GM10248 (cell line): ENCODE results near the gene SLC24A2.

Experiments
- CTCF ChIA-PET: fragments of 300-600 bp; sonication (Branson Sonifier 250); formaldehyde crosslinking; extraction: SDS; loops from one replicate; lab custom pipeline; 2021; ENCODE audit warnings: antibody characterized with exemption; lab: Yijun Ruan, JAX
- POLR2A ChIA-PET: fragments of 350-650 bp; sonication (Branson Sonifier 250); formaldehyde crosslinking; extraction: SDS; loops from one replicate; lab custom pipeline; 2020; ENCODE audit warnings: antibody characterized with exemption; lab: Yijun Ruan, JAX
- DNase-seq: peaks from one replicate; pipeline ENCODE4 v3.0.0; 2012; ENCODE audit errors: extremely low spot score
- CTCF ChIP-seq: IDR thresholded peaks from 2 replicates; pipeline ENCODE4 v1.5.1; 2012; ENCODE audit warnings: mild to moderate bottlenecking, low read depth; ENCODE audit errors: extremely low read depth, missing control alignments, control extremely low read depth

The SLC24A2 gene

GRCh38 chr9:19785230-19785629 lies 3.6 kb downstream of the SLC24A2 start:
- no peak for DNase-seq
- ChIA-PET CTCF (no interaction called here), POLR2A (no interaction called here)
- no peak for TF ChIP-seq CTCF

- ChIA-PET POLR2A (no interaction called here), CTCF (no interaction called here)
- DNase-seq, result no peak
- TF ChIP-seq CTCF, result no peak
Observed at GRCh38 chr9:19784136-19784535, 4.7 kb downstream of the SLC24A2 start.

- CTCF ChIA-PET, result no interaction called here
- TF ChIP-seq CTCF, result no peak
- no peak for DNase-seq
- POLR2A ChIA-PET, result no interaction called here
Observed at GRCh38 chr9:19783500-19783899, 5.3 kb downstream of the SLC24A2 start.

- ChIA-PET POLR2A (no interaction called here), CTCF (no interaction called here)
- no peak for TF ChIP-seq CTCF
- no peak for DNase-seq
Observed at GRCh38 chr9:19782005-19782404, 6.8 kb downstream of the SLC24A2 start.

- ChIA-PET CTCF (no interaction called here), POLR2A (no interaction called here)
- TF ChIP-seq CTCF, result no peak
- no peak for DNase-seq
Observed at GRCh38 chr9:19781240-19781639, 7.6 kb downstream of the SLC24A2 start.

- DNase-seq, result no peak
- TF ChIP-seq CTCF, result no peak
- ChIA-PET POLR2A (no interaction called here), CTCF (no interaction called here)
Observed at GRCh38 chr9:19771446-19771845, 17.4 kb downstream of the SLC24A2 start.

- no peak for DNase-seq
- ChIA-PET POLR2A (no interaction called here), CTCF (no interaction called here)
- no peak for TF ChIP-seq CTCF
Observed at GRCh38 chr9:19770973-19771372, 17.9 kb downstream of the SLC24A2 start.
